ENCODE measurements around the gene RPS6KL1.

DNA sequence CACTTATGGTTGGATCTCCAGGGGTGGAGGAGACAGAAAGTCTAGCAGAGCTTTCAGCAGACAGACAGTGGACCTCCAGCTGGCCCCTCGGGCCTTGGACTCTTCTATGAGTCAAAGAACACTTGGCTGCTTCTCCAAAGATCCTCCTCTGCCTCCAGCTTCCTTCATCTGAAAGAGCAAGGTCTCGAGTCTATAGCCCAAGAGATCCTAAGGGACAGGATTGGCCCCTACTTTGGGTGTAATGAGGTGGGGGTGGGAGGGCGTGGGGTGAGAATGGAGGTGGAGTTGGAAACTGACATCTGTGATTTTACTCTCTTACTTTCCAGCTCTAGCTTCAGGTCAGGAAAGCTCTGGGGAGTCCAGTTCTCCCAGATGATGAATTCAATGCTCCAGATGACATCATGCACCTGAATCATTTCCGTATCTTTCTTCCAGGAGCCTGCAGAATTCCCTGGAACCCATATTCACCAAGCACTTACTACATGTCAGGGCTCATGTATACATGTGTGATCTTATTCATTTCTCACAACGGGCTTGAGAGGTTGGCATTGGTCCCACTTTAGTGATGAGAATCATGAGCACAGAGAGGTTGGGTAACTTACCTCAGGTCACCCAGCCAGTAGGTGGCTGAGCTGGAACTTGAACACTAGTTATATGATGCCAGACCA lies 42.6 kb upstream of the RPS6KL1 start:
- no peak for TF ChIP-seq YY1 (IDR thresholded peaks at IDR 0.05; ENCODE audit: insufficient read depth, insufficient read length)
- TF ChIP-seq ZNF274 (IDR thresholded peaks at IDR 0.05; ENCODE audit: low read depth, low read length) = no peak
- TF ChIP-seq SUZ12 (IDR thresholded peaks at IDR 0.05; ENCODE audit: extremely low read depth, insufficient read depth, insufficient read length) = no peak

Measured in NT2/D1 (cell line).